ENCODE measurements around the gene OLFML2B.

The OLFML2B gene

DNA sequence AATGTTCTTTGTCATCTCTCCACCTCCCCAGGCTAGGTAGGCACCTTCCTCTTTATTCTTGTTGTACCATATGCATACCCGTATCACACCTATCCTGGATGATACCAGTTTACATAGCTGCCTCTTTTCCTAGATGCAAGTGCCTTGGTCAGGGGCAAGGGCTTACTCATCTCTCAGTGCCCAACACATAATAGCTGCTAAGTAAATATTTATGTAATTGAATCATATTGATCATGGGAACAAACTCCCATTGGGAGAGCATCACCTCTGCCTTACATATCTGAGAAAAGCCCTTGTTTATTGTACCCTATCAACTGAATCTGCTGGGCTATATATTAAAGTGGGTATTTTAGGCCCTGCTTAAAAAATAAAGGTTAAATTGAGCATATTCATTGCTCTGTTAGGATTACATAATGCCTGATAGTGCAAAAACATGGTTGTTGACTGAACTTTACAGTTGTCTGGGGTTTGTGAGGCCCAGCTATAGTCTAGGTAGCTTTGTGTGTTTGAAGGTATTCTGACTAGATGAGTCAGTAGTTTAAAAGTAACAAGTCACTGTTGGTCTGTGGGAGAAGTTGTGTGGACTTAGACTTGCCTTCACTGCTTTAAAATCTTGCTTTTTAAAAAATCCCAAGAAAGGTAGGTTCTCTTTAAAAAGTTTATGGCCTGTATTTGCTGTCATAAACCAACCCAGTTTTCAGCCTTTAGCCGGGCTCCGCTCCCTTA, 82.6 kb downstream of the OLFML2B start:
- no peak for DNase-seq

- DNase-seq: no peak
These were observed 86.9 kb downstream of the OLFML2B start for GRCh38 chr1:161936786-161937185.

GRCh38 chr1:161935264-161935663, 88.4 kb downstream of the OLFML2B start:
- DNase-seq: no peak

GRCh38 chr1:161933592-161934588, 89.8 kb downstream of the OLFML2B start:
- no peak for DNase-seq

Measured in activated CD4-positive, alpha-beta T cell treated with anti-CD3 and anti-CD28 coated beads for 1 hour (primary cell).